NB4 (cell line): Measurements from ENCODE around the gene ASAP2.

ENCODE experiments used
- POLR2A ChIP-seq: IDR thresholded peaks from 2 replicates; pipeline ENCODE4 v1.6.1; 2011; ENCODE audit warnings: mild to moderate bottlenecking; ENCODE audit not compliant: insufficient read length; ENCODE audit errors: extremely low read depth
- TF ChIP-seq, protein P1 (sequence below): IDR thresholded peaks from one replicate; pipeline ENCODE4 v1.5.1; 2012; ENCODE audit warnings: low read depth, low read length

DNA sequence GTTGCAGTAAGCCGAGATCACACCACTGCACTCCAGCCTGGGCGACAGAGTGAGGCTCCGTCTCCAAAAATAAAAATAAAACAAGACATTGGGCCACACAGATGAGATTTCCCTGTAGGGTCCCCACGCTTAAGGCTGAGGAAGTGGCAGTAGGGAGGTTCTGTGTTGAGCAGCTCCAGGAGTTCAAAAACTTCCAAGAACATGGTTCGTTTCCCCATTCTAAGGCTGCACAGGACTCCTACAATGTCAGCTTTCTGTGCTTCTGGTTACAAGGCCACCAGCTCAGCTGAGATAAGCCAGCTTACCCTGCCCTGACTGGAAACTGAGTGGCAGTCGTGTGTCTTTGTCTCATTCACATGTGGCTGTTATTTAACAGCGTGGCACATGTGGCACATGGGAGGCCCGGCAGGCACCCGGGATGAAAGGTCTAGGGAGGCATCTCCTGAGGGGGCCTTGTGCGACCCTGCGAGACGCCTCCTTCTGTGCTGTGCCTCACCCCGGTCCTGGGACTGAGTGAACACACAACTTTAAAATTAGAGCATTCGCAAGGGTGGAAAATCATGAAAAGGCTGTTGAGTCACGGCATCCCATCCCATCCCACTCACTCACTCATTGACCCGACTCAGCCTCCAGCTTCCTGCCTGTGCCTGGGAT is 209.0 kb downstream of the ASAP2 start:
- TF ChIP-seq, protein P1, sequence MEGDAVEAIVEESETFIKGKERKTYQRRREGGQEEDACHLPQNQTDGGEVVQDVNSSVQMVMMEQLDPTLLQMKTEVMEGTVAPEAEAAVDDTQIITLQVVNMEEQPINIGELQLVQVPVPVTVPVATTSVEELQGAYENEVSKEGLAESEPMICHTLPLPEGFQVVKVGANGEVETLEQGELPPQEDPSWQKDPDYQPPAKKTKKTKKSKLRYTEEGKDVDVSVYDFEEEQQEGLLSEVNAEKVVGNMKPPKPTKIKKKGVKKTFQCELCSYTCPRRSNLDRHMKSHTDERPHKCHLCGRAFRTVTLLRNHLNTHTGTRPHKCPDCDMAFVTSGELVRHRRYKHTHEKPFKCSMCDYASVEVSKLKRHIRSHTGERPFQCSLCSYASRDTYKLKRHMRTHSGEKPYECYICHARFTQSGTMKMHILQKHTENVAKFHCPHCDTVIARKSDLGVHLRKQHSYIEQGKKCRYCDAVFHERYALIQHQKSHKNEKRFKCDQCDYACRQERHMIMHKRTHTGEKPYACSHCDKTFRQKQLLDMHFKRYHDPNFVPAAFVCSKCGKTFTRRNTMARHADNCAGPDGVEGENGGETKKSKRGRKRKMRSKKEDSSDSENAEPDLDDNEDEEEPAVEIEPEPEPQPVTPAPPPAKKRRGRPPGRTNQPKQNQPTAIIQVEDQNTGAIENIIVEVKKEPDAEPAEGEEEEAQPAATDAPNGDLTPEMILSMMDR, result no peak
- TF ChIP-seq POLR2A, result no peak
